ENCODE measurements around the gene RBMX.
"Not testable (repeated sequence)": the region's sequence is repeated elsewhere in the genome, so short reads cannot be mapped to it uniquely, and the experiment has no call there.

The RBMX gene

DNA sequence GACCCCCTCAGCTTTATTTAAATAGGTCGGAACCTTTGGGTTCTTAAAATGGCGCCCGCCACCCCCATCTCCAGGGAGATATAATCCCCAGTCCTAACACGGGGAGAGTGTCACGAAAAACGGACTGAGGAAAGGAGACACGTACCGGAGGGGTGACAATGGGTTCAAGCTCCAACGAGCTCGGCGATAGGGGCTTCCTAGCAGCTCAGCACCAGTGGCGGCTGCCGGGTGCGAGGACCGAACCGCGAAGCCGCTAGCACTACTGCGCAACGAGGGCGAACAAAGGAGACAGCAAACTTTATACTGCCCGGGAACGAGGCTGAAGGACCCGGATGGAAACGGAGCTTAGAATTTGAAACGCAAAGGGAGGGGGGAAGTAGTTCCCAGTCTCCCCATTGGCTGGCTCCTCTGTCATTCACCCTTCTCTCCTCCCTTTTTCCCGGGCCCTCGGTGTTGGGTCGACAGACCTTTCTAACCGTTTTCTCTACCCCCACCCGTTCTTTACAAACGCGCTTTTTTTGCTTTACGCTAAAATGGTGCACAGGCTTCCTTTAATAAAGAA is at the start of gene RBMX:
Gene RBMX (minus strand): TSS at position 274 of the 562 bp plus-strand sequence. CDS start 1,298 bp downstream, outside the sequence.
- peak; percentile 66 to 77 (median 75) for DNase-seq (ENCODE audit: low read depth in 4 of 4, low spot score in 1 of 4)

DNA sequence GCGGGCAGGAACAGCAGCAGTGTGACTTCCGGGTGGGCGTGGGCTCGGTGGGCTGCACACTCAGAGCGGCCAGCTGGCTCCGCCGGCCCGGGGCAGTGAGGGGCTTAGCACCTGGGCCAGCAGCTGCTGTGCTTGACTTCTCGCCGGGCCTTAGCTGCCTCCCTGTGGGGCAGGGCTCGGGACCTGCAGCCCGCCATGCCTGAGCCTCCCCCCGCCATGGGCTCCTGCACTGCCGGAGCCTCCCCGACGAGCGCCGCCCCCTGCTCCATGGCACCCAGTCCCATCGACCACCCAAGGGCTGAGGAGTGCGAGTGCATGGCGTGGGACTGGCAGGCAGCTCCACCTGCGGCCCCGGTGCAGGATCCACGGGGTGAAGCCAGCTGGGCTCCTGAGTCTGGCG is 40.9 kb upstream of the RBMX start:
- not testable (repeated sequence) for DNase-seq (ENCODE audit: low read depth in 4 of 4, low spot score in 1 of 4)

DNA sequence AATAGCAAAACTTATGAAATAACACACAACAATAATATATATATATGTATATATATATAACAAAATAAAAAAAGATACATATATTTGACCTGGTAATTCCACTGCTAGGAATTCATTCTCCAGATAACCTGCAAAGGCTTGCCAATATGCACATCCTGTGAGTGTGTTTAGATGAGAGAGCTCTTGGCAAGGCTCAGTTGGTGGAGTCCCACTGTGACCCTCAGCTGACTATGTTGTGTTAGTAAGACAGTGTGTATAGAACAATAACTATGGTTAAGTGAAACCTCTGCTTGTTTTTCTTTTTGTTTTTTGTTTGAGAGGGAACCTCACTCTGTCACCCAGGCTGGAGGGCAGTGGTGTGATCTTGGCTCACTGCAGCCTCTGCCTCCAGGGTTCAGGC is 39.5 kb upstream of the RBMX start:
- DNase-seq (ENCODE audit: low read depth in 4 of 4, low spot score in 1 of 4): no peak

DNA sequence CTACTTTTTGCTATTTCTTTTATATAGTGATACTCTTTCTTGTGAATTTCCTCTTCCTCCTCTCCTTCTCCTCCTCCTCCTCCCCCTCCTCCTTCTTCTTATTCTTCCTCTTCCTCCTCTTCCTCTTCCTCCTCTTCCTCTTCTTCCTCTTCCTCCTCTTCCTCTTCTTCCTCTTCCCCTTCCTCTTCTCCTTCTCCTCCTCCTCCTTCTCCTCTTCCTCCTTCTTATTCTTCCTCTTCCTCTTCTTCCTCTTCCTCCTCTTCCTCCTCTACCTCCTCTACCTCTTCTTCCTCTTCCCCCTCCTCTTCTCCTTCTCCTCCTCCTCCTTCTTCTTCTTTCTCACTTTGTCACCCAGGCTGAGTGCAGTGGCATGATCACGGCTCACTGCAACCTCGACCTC is 36.3 kb upstream of the RBMX start:
- no peak for DNase-seq (ENCODE audit: low read depth in 4 of 4, low spot score in 1 of 4)

DNA sequence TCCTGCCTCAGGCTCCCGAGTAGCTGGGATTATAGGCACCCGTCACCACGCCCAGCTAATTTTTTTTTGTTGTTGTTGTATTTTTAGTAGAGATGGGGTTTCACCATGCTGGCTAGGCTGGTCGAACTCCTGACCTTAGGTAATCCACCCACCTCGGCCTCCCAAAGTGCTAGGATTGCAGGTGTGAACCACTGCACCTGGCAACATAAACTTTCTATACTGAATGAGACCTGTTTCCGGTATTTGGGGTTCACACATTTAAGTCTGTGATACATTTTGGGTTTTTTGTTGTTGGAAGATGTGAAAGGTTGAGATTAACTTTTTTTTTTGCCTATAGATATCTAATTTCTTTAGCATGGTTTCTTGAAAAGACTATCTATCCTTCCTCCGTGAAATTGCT is 31.1 kb upstream of the RBMX start:
- DNase-seq (ENCODE audit: low read depth in 4 of 4, low spot score in 1 of 4): not testable (repeated sequence)

DNA sequence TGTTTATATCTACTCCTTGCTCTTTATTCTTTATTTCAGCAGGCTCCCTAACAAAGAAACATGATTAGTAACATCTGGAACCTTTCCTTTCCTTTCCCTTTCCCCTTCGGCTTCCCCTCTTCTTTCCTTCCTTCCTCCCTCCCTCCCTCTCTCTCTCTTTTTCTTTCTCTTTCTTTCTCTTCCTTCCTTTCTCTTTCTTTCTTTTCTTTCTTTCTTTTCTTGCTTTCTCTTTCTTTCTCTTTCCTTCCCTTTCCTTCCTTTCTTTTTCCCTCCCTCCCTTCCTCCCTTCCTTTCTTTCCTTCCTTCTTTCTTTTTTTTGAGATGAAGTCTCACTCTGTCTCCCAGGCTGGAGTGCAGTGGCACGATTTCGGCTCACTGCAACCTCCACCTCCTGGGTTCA is 30.7 kb upstream of the RBMX start:
- no peak for DNase-seq (ENCODE audit: low read depth in 4 of 4, low spot score in 1 of 4)

DNA sequence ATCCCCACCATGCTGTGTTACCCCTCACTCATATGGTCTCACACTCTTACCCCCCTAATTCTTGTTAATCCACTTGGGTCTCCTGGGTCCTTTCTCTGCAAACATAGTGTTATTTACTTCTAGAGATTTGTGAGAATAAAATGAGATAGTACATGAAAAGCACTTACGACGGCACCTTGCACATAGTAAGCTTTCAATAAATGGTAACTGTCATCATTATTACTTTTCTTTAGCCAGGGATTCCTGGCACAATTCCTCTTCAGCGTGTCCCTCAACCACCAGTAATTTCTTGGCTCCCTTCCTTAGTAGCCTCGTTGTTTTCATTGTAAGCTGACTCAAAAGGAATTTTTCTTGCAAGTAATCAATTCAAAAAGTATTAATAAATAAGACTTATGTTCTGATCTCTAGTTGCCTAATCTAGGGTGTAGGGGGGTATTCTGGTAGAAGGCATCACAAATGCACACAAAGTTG is 30.1 kb upstream of the RBMX start:
- DNase-seq (ENCODE audit: low read depth in 4 of 4, low spot score in 1 of 4): no peak

DNA sequence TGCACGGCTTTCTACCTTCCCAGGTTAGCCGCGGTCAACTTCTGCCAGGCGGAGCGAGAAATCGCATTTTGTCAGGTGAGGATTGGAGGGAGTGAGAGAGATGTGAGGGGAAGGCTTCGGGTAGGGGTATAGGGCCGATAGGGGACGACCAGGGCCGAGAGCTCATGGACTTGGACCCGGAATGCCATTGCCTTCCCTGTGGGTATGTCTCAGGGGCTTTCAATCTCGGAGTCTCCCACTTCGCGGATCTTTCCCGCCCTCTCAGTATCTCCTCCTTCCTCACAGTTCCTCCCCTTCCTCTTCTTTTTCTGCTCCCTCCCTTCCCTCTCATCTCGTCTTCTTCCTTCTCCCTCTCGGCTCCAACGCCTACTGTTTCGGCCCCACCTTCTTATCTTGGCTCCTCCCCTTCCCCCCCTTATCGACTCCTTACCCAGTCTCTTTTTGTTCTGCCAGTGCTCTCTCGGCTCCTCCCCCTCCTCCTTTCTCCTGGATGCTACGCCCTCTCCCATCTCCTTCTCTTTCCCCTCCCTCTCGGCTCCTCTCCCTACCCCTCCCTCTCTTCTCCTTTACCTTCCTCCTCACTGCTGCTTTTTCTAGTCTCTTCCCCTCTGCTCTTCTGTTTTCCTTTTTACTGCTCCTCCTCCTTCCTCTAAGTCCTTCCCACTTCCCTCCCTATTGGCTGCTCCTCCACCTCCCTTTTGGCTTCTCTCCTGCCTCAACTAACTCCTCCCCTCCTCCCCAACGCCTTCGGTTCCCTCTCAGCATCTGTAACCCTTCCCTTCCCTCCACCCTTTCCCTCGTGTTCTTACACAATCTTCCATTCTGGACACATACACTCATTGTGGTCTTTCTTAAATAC is 29.4 kb upstream of the RBMX start:
- DNase-seq (ENCODE audit: low read depth in 4 of 4, low spot score in 1 of 4): peak in 3 of 4 experiments; percentile 13 to 60 (median 32)

DNA sequence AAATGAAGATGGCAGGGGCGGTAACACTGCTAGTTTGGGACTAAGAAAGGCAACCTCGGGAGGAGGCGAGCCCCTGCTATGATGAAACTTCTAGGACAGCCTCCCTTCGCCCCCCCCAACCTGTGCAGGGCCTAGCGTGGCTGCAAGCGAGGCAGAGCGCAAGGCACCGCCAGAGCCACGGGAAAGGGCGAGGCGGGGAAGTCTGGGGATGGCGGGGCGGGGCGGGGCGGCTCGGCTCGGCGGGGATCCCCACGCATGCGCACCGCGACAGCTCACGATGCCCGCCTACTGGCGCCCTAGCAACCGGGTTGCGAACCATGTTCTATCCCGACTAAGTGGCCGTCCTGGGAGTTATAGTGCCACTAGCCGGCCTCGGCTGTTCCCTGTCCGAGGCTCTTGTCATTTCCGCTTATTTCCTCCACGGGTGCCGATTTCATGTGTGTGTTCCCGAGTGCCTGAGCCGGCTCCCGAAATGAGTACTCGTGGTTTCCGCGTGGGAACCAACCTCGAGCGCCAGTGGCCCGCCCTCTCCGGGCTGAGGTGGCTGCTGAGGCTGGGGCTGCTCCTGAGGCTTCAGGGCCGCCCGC is 28.7 kb upstream of the RBMX start:
- peak; percentile 27 to 64 (median 55) for DNase-seq (ENCODE audit: low read depth in 4 of 4, low spot score in 1 of 4)

DNA sequence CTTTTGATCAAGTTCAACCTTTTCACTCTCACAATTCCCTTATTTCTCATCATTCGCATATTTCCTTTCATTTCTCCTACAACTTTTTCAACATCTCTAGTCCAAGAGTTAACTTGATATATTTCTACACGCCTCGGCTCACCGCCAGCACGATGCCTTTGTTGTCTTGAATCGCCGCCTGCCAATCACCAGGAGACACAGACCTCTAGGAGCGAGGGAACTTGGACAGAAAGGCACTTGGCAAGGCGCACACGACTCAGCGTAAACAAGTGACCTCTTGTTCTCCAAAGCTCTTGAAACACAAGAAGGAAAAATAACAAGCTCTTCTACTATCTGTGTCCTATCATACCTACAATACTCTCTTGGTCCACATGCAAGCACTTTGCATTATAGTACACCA is 27.1 kb upstream of the RBMX start:
- no peak for DNase-seq (ENCODE audit: low read depth in 4 of 4, low spot score in 1 of 4)

DNA sequence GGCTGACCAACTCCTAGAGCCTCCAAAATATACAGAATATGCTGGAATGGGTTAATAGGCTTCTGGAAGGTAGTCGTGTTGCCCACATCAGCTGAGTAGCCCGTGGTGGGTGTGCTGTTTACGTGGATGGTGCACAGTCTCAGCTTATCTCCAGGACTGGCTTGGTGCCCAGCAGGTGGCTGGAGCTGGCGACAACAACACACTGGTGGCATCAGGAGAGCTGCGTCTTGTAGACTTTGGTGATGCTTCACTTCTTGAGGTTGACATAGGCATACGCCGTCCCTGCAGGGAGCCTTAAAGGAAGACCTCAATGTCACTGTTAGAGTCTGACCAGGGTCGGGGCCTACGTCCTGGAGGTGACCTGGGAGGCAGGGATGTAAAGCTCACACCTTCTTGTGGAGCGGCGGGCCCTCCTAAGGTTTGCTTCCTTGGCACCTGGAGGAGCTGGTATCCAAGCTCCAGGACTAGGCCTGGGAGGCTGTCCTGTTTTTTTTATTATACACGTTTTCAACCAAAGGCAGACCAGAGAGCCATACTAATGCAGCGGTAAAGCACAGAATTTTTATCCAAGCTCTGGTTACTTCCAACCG is 26.5 kb upstream of the RBMX start:
- no peak for DNase-seq (ENCODE audit: low read depth in 4 of 4, low spot score in 1 of 4)

DNA sequence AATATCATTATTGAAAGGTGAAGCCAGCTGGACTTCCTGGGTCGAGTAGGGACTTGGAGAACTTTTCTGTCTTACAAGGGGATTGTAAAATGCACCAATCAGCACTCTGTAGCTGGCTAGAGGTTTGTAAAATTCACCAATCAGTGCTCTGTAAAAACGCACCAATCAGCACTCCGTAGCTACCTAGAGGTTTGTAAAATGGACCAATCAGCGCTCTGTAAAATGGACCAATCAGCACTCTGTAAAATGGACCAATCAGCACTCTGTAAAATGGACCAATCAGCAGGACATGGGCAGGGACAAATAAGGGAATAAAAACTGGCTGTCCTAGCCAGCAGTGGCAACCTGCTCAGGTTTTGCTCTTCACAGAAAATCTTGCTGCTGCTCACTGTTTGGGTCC is 23.5 kb upstream of the RBMX start:
- not testable (repeated sequence) for DNase-seq (ENCODE audit: low read depth in 4 of 4, low spot score in 1 of 4)

DNA sequence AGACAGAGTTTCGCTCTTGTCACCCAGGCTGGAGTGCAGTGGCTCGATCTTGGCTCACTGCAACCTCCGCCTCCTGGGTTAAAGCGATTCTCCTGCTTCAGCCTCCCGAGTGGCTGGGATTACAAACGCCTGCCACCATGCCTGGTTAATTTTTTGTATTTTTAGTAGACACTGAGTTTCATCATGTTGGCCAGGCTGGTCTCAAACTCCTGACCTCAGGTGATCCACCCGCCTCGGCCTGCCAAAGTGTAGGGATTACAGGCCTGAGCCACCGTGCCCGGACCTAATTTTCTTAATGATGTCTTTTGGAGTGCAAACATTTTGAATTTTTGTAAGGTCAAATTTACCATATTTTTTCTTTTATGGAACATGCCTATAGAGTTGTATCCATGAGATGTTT is 19.5 kb upstream of the RBMX start:
- not testable (repeated sequence) for DNase-seq (ENCODE audit: low read depth in 4 of 4, low spot score in 1 of 4)

DNA sequence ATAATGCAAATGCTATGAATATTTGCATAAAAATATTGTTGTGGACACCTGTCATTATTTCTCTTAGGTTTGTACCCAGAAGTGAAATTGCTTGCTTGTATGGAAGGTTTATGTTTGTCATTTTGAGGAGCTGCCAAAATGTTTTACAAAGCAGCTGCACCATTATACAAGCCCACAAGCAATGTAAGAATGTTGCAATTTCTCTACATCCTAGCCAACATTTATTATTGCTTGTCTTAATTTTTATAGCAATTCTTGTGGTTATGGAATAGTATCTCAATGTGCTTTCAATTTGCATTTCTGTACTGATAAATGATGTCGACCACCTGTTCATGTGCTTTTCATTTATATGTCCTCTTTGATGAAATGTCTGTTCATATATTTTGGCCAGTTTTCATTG is 18.7 kb upstream of the RBMX start:
- no peak for DNase-seq (ENCODE audit: low read depth in 4 of 4, low spot score in 1 of 4)

DNA sequence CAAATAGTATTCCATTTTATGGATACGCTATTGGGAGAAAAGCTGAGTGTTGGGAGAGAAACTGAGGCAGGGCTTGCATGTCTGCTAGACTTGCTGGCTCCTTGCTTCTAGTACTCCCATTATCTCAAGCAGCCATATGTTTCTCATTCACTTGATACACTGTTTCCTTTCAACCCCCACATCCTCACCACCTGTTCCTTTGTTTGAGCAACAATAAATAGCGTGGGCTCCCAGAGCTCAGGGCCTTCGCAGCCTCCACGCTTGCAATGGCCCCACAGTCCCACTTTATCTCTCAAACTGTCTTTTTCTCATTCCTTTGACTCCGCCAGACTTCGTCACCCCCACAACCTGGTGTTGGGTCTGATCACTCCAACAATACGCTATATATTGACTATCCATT is 18.2 kb upstream of the RBMX start:
- not testable (repeated sequence) for DNase-seq (ENCODE audit: low read depth in 4 of 4, low spot score in 1 of 4)

DNA sequence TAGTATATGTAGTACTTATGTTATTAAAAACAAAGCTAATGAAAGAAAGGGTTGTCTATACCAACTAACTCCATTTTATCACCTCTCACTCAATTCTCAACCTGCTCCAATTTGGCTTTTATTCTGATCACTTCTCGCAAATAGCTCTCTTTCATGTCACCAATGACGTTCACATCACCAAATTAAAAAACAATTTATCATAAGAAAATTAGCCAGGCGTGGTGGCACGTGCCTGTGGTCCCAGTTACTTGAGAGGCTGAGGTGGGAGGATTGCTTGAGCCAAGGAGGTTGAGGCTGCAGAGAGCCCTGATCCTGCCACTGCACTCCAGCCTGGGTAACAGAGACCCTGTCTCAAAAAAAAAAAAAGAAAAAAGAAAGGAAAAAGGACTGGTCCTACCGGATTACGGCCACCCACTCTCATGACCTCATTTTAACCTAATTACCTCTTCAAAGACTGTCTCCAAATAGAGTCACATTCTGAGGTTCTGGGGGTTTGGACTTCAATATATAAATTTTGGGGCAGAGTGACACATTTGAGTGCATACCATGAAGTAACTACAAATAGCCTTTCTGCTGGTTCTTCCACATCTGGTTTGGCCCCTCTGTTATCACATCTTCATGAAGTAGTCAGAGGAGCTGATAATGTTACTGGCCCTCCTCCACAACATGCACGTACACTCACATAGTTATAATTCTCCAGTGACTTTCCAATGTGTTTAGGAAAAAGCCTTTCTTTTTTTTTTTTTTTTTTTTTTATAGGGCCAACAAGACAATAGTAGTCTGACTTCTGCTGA is 15.8 kb upstream of the RBMX start:
- no peak for DNase-seq (ENCODE audit: low read depth in 4 of 4, low spot score in 1 of 4)

DNA sequence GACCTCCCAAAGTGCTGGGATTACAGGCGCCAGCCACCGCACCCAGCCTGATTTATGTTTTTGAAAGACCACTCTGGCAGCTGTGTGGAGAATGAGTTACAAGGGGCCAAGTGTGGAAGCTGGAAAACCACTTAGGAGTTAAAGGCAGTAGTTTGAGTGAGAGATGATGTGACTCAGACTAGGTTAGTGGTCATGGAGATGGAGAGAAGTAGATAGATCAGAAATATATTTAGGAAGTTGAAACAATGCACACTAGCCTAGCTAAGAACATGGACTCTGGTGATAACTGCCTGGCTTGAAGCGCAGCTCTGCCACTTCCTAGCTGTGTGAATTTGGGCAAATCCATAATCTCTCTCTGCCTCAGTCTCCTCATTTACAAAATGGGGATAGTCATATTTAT is 11.9 kb upstream of the RBMX start:
- DNase-seq (ENCODE audit: low read depth in 4 of 4, low spot score in 1 of 4): no peak

DNA sequence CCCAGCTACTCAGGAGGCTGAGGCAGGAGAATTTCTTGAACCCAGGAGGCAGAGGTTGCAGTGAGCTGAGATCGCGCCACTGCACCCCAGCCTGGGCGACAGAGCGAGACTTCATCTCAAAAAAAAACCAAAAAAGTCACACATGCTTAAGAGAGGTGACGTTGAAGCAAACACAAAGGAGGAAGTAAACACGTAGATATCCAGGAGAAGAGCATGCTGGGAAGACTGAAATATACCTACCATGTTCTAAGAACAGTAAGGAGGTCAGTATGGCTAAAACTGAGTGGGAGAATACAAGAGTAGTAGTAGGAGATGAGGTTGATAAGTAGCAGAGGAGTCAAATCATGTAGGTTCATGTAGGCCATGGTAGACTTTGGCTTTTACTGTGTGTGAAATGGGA is 10.1 kb upstream of the RBMX start:
- DNase-seq (ENCODE audit: low read depth in 4 of 4, low spot score in 1 of 4): not testable (repeated sequence)

DNA sequence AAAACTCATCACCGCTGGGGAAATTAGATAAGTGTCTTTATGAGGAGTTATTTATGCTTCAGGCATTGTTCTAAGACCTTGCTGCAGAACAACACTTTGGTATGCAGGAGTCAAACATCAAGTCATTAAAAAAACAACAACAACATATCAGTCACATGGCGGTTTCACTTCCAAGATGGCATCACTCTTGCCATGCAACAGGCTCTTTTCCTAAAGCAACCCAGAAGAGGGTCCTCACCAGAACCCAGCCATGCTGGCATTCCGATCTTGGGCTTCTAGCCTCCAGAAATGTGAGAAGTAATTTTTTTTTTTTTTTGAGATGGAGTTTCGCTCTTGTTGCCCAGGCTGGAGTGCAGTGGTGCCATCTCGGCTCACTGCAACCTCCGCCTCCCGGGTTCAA is 8.7 kb upstream of the RBMX start:
- DNase-seq (ENCODE audit: low read depth in 4 of 4, low spot score in 1 of 4): no peak

DNA sequence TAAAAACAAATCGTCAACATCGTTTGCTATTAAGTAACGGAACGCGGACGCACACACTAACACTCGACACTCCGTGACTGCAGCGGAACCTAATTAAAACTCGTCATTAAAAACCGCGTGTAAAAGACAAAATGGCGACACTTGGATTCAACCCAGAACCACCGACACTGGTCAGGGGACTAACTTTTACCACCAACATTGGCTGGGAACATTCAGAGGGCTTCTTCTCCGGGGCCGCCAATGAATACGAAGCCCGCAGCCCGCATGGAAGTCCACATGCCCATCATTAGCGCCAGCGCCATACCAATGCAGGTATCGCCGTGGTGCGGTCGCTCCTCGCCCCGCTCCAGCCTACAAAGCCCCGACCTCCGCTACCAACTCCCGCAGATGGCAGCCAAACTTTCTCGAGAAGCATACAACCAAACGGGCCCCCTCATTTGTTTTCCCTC is 498 bp downstream of the RBMX start:
- DNase-seq (ENCODE audit: low read depth in 4 of 4, low spot score in 1 of 4): peak in 2 of 4 experiments; percentile 2 to 12
